Prostate gland (tissue), 2 donors: Measurements from ENCODE around the gene LMCD1. TPM values are rescaled to one million over a fixed set of nuclear protein-coding genes. Genes with fewer than 3 reads are reported as not detected.

Experiments used
- DNase-seq: peaks from one replicate; pipeline ENCODE4 v3.0.0-alpha.2; 2019; ENCODE audit warnings: low spot score
- H3K27ac ChIP-seq, 2 donors: fragments of 200-600 bp; sonication (generic); 2 replicates each; pipeline ENCODE4 v1.5.1; 2017 to 2019
- H3K27me3 ChIP-seq: fragments of 200-600 bp; sonication (generic); replicated peaks from 2 replicates; pipeline ENCODE4 v1.5.1; 2019; ENCODE audit not compliant: insufficient read depth
- H3K36me3 ChIP-seq, 2 donors: fragments of 200-600 bp; sonication (generic); 1 replicate in 1 of 2; 2 replicates in 1 of 2; pipeline versions ENCODE4 v1.5.1 to v1.8.1; 2017 to 2019
- H3K4me1 ChIP-seq: fragments of 200-600 bp; sonication (generic); replicated peaks from 2 replicates; pipeline ENCODE4 v1.5.1; 2019
- H3K4me3 ChIP-seq, 2 donors: fragments of 200-600 bp; sonication (generic); 2 replicates each; pipeline ENCODE4 v1.5.1; 2017 to 2019
- H3K9me3 ChIP-seq: fragments of 200-600 bp; sonication (generic); 2 replicates; pipeline ENCODE4 v1.5.1; 2017
- CTCF ChIP-seq, 4 experiments: fragments of 200-600 bp in 2 of 4; fragments of 450-650 bp in 2 of 4; sonication (generic) in 2 of 4; IDR thresholded peaks; 1 replicate in 3 of 4; 2 replicates in 1 of 4; pipeline ENCODE4 v1.5.1; 2016 to 2019; ENCODE audit warnings: antibody characterized with exemption in 4 of 4, mild to moderate bottlenecking in 2 of 4, moderate library complexity in 2 of 4
- POLR2A ChIP-seq: fragments of 450-650 bp; IDR thresholded peaks from one replicate; pipeline ENCODE4 v1.6.1; 2016; ENCODE audit warnings: antibody characterized with exemption, mild to moderate bottlenecking
- POLR2AphosphoS5 ChIP-seq: sonication (generic); formaldehyde crosslinking; IDR thresholded peaks from one replicate; pipeline ENCODE4 v1.6.1; 2017; ENCODE audit warnings: antibody characterized with exemption
- WGBS: methylation state at CpG from one replicate; pipeline ENCODE4 v1.1.5; 2018; 5-methylcytosine and 5-hydroxymethylcytosine counted together
- intact Hi-C: fragments of 100-400 bp; cut with DNase I; formaldehyde crosslinking; loops from one replicate; pipeline ENCODE4 v1.14.2; 2022
- total RNA-seq, 2 donors: library from RNA; depleted of rRNA; stranded (reverse); fragments of >200 nt; gene quantifications; one replicate each; pipeline ENCODE4 v1.1.0, GENCODE V29; 2016

Gene LMCD1
- total RNA-seq, 2 donors from 2014 or later = 73.0 to 144 TPM

DNA sequence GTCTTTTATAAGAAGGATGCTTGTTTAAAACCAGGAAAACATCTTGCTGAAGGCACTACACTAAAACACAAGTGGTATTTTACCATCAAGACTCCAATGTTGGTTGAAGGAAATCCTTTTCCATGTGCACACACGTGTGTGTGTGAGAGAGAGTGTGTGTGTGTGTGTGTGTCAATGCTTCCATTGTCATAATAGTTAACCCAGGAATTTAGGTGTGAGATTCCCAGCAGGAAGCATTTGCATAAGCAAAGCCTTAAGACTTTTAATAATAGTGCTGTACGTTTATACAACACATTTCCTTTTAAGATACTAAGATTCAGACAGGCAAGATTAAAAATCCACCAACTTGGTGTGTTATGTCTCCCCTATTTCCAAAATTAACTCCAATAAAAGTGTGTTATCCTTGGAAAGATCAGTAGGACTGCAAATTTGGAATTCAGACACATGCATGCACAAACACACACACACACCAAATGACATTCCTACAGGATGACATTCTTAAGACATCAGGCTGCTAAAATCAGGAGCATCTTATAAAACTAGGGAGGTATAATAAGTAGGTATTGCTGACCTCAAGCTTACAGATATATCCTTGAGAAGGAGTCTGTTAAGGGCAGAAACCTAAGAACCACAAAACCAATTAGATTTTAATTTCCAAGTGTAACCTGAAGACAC is 18.3 kb downstream of the LMCD1 start:
- no peaks in the 10 kb centered on the region for H3K9me3 ChIP-seq

DNA sequence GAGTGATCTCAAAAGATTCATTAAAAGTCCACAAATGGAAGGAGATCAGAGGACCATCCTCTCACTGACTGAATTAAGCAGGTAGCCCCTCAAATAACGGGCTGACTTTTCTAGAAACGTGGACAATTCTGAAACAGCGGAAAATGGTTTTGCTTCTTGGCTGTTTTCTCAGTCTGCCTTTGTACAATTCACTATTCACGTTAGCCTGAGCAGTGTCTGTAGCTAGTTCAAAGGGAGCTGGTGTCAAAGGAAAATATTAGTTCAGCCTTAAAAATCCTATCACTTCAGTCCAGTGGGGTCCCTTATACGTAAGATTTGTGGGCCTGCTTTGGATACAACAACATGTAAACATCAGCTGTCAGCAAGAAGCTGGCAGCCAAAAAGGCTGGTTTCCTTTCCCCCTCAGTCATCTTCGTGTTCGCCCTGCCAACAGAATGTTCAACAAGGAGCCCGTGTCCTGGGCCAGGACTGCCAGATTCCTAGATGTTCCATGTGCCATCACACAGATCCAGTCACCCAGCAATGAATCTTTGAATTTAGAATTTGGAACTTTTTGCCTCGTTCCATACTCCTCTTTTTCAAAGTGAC is 19.3 kb downstream of the LMCD1 start:
- no peak overlapping the region for H3K4me3 ChIP-seq
- H3K27ac ChIP-seq = no peak overlapping the region
- H3K4me1 ChIP-seq = no peaks in the 10 kb centered on the region
- no peaks in the 10 kb centered on the region for H3K36me3 ChIP-seq
- intact Hi-C loops = no loop called here
- H3K9me3 ChIP-seq = no peaks in the 10 kb centered on the region
- TF ChIP-seq POLR2AphosphoS5 = no peak
- TF ChIP-seq CTCF (IDR thresholded peaks at IDR 0.05) = no peak
- no peak for TF ChIP-seq POLR2A
- DNase-seq = no peak
- no peaks in the 10 kb centered on the region for H3K27me3 ChIP-seq
- 89% methylated on average over 9 of the region's 9 CpGs for WGBS

More for the DNA sequence above, 18.3 kb downstream of the LMCD1 start:
- Histone ChIP-seq H3K4me3 (no peak overlapping the region), H3K4me1 (no peaks in the 10 kb centered on the region), H3K27ac (no peak overlapping the region), H3K27me3 (no peaks in the 10 kb centered on the region), H3K36me3 (no peaks in the 10 kb centered on the region)
- no peak for TF ChIP-seq POLR2A
- TF ChIP-seq POLR2AphosphoS5 = no peak
- no peak for TF ChIP-seq CTCF (IDR thresholded peaks at IDR 0.05)
- WGBS = 44% methylated on average over 2 of the region's 2 CpGs
- intact Hi-C loops = no loop called here
- DNase-seq = no peak

- WGBS = 38% methylated on average over 1 of the region's 1 CpG
- Histone ChIP-seq H3K4me1 (no peaks in the 10 kb centered on the region), H3K27ac (no peak overlapping the region), H3K27me3 (no peaks in the 10 kb centered on the region), H3K4me3 (no peak overlapping the region), H3K36me3 (no peaks in the 10 kb centered on the region), H3K9me3 (no peaks in the 10 kb centered on the region)
- intact Hi-C loops = no loop called here
- DNase-seq = no peak
- TF ChIP-seq POLR2AphosphoS5 = no peak
- TF ChIP-seq POLR2A = no peak
- TF ChIP-seq CTCF (IDR thresholded peaks at IDR 0.05) = no peak
These were observed 21.4 kb downstream of the LMCD1 start for GRCh38 chr3:8523041-8523440.

GRCh38 chr3:8524249-8524648 is 22.6 kb downstream of the LMCD1 start:
- peak; percentile 24 for DNase-seq
- intact Hi-C loops = no loop called here

More at GRCh38 chr3:8524249-8524648, 22.6 kb downstream of the LMCD1 start:
- Histone ChIP-seq H3K9me3 (no peaks in the 10 kb centered on the region), H3K4me3 (no peak overlapping the region), H3K36me3 (no peaks in the 10 kb centered on the region), H3K27me3 (no peaks in the 10 kb centered on the region), H3K27ac (no peak overlapping the region), H3K4me1 (no peaks in the 10 kb centered on the region)
- whole genome bisulfite sequencing = 50% methylated on average over 3 of the region's 3 CpGs
- no peak for TF ChIP-seq POLR2A
- TF ChIP-seq POLR2AphosphoS5 = no peak
- no peak for TF ChIP-seq CTCF (IDR thresholded peaks at IDR 0.05)
